ENCODE results near the gene TAF6L. TPM values are rescaled to one million over a fixed set of nuclear protein-coding genes. Genes with fewer than 3 reads are reported as not detected.

The TAF6L gene
- total and polyA plus RNA-seq, 2 donors (not counting 1 experiment from before 2014, with no cell fraction given): 28.2 to 48.2 TPM

GRCh38 chr11:62791501-62792201 is 20.5 kb downstream of the TAF6L start, which contains the start of gene TMEM223:
TMEM223 (minus strand) TSS chr11:62792006; CDS start chr11:62791994, 12 bp downstream.
- Mint-ChIP-seq H3K27me3 (no peaks in the 10 kb centered on the region), H3K9me3 (ENCODE audit: insufficient read depth) (no peaks in the 10 kb centered on the region), H3K4me3 (peak within 1 kb of the TSS; percentile 91), H3K27ac (peak within 1 kb of the TSS; percentile 91), H3K4me1 (peaks cover 46% of the 10 kb centered on the region)
- TF ChIP-seq, protein P1, sequence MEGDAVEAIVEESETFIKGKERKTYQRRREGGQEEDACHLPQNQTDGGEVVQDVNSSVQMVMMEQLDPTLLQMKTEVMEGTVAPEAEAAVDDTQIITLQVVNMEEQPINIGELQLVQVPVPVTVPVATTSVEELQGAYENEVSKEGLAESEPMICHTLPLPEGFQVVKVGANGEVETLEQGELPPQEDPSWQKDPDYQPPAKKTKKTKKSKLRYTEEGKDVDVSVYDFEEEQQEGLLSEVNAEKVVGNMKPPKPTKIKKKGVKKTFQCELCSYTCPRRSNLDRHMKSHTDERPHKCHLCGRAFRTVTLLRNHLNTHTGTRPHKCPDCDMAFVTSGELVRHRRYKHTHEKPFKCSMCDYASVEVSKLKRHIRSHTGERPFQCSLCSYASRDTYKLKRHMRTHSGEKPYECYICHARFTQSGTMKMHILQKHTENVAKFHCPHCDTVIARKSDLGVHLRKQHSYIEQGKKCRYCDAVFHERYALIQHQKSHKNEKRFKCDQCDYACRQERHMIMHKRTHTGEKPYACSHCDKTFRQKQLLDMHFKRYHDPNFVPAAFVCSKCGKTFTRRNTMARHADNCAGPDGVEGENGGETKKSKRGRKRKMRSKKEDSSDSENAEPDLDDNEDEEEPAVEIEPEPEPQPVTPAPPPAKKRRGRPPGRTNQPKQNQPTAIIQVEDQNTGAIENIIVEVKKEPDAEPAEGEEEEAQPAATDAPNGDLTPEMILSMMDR (IDR thresholded peaks at IDR 0.05): no peak
- TF ChIP-seq EZH2 (IDR thresholded peaks at IDR 0.05; ENCODE audit: borderline replicate concordance, insufficient read depth, low read depth, low read length, poor library complexity, severe bottlenecking): no peak
- ChIA-PET POLR2A (interaction anchor here (0.7 to 2.7 kb wide), 7 partner anchors 13 to 343 kb away, joined by 3 to 19 read pairs (median 4); partner anchors contain the start of genes GANAB and WDR74), CTCF (interaction anchor here (0.6 to 1.5 kb wide), 2 partner anchors 65 to 912 kb away, joined by 3 read pairs; partner anchors contain the start of gene HNRNPUL2)
- Histone ChIP-seq H3K79me2 (ENCODE audit: control insufficient read depth, insufficient read depth, low read length) (peaks cover 53% of the 10 kb centered on the region), H3K27me3 (replicated peaks in 1 of 4; ENCODE audit: control extremely low read depth in 1 of 4, control insufficient read depth in 3 of 4, insufficient read depth in 4 of 4, low read length in 3 of 4) (no peaks in the 10 kb centered on the region), H3K9ac (ENCODE audit: low read length) (peak within 1 kb of the TSS; percentile 89), H3K9me3 (ENCODE audit: control extremely low read depth in 1 of 3, control insufficient read depth in 2 of 3, insufficient read depth in 1 of 3, low read length in 2 of 3) (no peaks in the 10 kb centered on the region), H3K4me2 (replicated peaks; ENCODE audit: low read depth, low read length, poor library complexity, severe bottlenecking) (peak within 1 kb of the TSS; percentile 97), H3K4me1 (ENCODE audit: control insufficient read depth in 2 of 2, insufficient read depth in 2 of 2, low read length in 2 of 2) (peaks cover 25 to 34% of the 10 kb centered on the region in 2 donors), H3K27ac (ENCODE audit: low read length in 2 of 2) (peak within 1 kb of the TSS; percentile 65 to 83), H3K36me3 (replicated peaks in 1 of 2; ENCODE audit: control extremely low read depth in 1 of 2, control insufficient read depth in 1 of 2, extremely low read depth in 1 of 2, insufficient read depth in 2 of 2, low read length in 1 of 2) (peaks cover 0 to 58% of the 10 kb centered on the region in 2 experiments), H2AFZ (ENCODE audit: insufficient read depth, low read depth, low read length, poor library complexity, severe bottlenecking) (peak within 1 kb of the TSS; percentile 77), H4K20me1 (ENCODE audit: control insufficient read depth, insufficient read depth, low read length, poor library complexity, severe bottlenecking) (peaks cover 15% of the 10 kb centered on the region), H3K4me3 (ENCODE audit: control extremely low read depth in 1 of 5, extremely low read depth in 1 of 5, insufficient read depth in 1 of 5, low read depth in 2 of 5, low read length in 4 of 5) (peak within 1 kb of the TSS; percentile 32 to 94 (median 85))
- intact Hi-C loops (cut with micrococcal nuclease): loop anchor here (1.0 kb wide), 4 partner anchors 14 to 71 kb away; partner anchors contain the start of genes NXF1, POLR2G and TAF6L
- peak; percentile 89 for DNase-seq
- WGBS (ENCODE audit: insufficient coverage): under 1% methylated on average over 50 of the region's 58 CpGs
- ATAC-seq (ENCODE audit: low read depth): peak; percentile 74

Measured in B cell (primary cell).